GM20000 (cell line): ENCODE data around the gene CCT6A.
"Not testable (repeated sequence)": the region's sequence is repeated elsewhere in the genome, so short reads cannot be mapped to it uniquely, and the experiment has no call there.

Experiments used
- DNase-seq: peaks from one replicate; pipeline ENCODE4 v3.0.0; 2012; ENCODE audit warnings: low spot score
- CTCF ChIP-seq: IDR thresholded peaks from 2 replicates; pipeline ENCODE4 v1.5.1; 2012; ENCODE audit warnings: mild to moderate bottlenecking, control low read depth; ENCODE audit errors: extremely low read depth, missing control alignments

CCT6A gene

DNA sequence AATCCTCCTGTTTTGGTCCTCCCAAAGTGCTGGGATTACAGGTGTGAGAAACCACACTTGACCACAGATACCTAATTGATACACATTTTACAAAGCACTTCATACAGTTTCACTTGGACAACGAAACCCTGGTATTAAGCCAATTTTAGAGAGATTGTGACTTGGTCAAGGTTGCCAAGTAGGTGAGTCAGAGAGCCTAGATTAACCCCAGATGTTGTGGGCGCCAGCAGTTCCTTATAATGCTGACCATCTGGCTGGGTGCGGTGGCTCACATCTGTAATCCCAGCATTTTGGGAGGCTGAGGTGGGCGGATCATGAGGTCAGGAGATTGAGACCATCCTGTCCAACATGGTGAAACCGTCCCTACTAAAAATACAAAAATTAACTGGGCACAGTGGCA is 46.1 kb downstream of the CCT6A start:
- DNase-seq, result no peak
- TF ChIP-seq CTCF, result no peak

GRCh38 chr7:56098187-56099008 is 46.8 kb downstream of the CCT6A start:
- not testable (repeated sequence) for DNase-seq

DNA sequence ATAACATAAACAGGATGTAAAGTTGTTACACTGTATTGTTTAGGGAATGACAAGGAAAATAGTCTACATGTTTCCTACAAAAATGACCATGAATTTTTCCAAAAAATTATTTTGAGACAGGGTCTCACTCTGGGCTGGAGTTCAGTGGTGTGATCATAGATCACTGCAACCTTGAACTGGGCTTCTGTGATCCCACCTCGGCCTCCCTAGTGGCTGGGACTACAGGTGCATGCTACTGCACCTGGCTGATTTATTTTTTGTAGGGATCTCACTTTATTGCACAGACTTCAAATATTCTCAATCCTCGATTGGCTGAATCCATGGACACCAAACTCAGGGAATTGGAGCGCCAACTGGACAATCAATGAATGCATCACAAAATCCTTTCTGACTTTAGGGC is 48.1 kb downstream of the CCT6A start:
- no peak for DNase-seq
- TF ChIP-seq CTCF, result no peak

DNA sequence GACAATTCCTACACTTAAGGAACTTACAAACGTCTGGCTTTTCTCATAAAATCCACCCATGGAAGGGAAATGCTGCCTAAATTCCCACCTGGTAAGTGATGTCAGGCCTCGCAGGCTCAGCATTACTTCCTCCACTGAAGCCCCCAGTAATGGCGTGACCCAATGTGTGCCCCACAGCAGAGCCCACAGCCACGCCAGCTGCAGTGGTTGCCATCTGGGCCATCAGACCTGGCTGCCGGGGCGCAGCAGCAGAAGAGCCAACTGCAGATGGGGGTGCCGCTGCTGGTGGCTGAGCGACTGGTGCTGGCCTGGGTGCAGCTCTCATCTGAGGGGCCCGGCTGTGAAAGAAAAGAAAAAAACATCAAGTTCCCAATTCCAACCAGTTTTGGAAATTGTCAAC is 52.6 kb downstream of the CCT6A start:
- DNase-seq, result not testable (repeated sequence)

GRCh38 chr7:56105508-56105907 is 53.9 kb downstream of the CCT6A start:
- DNase-seq, result no peak
- no peak for TF ChIP-seq CTCF

DNA sequence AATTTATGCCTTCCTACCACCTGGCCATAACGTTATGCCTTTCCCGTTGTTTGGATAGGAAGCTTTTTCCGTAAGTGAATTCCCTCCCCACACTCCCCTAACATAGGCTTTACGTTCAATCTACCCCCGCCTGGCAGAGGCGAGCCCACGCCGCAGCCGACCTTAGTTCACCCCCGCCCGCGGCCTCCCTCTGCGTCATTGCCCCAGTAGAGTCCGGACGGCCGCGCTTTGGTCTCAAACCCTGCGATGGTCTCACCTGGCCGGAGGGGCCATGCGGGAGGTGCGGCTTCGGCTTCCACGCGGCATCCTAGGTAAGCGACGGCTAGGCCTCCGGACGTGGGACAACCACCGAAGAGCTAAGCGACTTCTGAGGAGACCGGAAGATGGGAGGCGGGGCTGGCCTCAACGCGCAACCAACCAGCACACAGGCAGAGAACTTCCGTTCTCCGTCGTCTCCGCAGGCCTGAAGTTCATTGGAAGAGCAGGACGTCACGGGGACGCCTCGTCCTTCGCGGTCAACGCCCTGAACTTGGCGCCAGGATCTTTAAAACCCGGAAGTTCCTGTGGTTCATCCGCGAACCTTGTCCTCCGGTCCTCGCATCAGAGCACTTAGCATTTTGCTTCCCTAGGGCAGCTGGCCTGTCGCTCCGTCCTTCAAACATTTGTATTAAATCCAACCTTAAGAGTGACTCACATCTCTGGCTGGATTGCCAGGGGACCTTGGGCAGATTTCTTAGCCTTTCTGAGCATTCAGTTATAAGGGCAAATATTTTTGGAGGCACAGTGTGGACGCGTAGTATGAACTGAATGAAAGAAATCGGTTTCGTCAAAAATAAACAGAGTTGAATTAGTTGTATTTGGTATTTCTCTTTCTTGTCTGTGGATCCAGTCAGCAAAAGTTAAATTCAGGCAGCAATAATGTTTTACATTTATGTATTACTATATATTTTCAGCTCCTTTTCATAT is 54.8 kb downstream of the CCT6A start, which contains the start of gene CHCHD2:
Gene CHCHD2, minus strand, starts transcription at position 369 of the 966 bp plus-strand sequence. Its CDS starts 63 bp downstream, at position 306.
- DNase-seq, result peak; percentile 95
- TF ChIP-seq CTCF, result no peak

DNA sequence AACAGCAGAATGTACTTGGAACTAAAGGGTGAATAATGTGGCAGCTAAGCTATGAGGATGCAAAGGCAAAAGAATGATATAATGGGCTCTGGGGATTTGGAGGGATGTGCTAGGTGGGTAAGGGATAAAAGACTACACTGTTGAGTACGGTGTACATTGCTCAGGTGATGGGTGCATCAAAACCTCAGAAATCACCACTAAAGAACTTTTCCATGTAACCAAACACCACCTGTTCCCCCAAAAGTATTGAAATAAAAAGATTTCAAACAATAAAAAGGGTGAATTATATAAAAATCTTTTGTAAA is 56.3 kb downstream of the CCT6A start:
- no peak for TF ChIP-seq CTCF
- DNase-seq, result no peak

GRCh38 chr7:56110611-56111010 is 59.0 kb downstream of the CCT6A start:
- no peak for TF ChIP-seq CTCF
- DNase-seq, result no peak

GRCh38 chr7:56112244-56112643 is 60.7 kb downstream of the CCT6A start:
- DNase-seq, result not testable (repeated sequence)
